Muscle of arm (tissue), 12 donors: ENCODE results near the gene GNRHR. TPM values are rescaled to one million over a fixed set of nuclear protein-coding genes. Genes with fewer than 3 reads are reported as not detected.
"Not testable (repeated sequence)": the region's sequence is repeated elsewhere in the genome, so short reads cannot be mapped to it uniquely, and the experiment has no call there.

Experiments
- DNase-seq: peaks from one replicate; pipeline ENCODE4 v3.0.0-alpha.2; 2013
- polyA plus RNA-seq, 12 donors: library from polyadenylated mRNA; unstranded; fragments of 120-200 nt; gene quantifications; one replicate each; pipeline ENCODE4 v1.2.1, GENCODE V29; 2013; ENCODE audit not compliant: insufficient read length in 12 of 12

GNRHR gene
- polyA plus RNA-seq, 12 donors = 0.29 to 0.74 (median 0.41) TPM; not detected in 2

- no peak for DNase-seq
Observed at GRCh38 chr4:67727124-67727850, 26.9 kb downstream of the GNRHR start.

GRCh38 chr4:67725981-67726380, 28.2 kb downstream of the GNRHR start:
- no peak for DNase-seq

- no peak for DNase-seq
Observed at GRCh38 chr4:67725132-67725531, 29.1 kb downstream of the GNRHR start.

DNA sequence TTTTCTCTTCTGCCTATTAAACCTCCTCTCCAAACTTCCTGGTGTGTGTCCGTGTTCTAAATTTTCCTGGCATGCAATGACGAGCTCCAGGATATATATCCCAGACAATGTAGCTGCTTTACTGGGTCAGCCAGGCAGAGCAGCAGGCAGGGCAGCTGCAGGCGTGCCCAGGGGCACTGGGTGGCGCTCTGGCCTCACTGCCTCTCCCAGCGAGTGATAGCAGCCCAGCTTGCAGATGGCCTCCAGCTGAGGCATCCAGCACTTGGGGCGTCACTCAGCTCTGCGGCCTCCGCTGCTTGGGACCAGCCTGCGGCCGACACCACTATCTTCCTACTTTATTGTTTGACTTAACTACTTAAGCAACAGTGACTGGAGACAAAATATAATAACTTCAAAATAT, 30.2 kb downstream of the GNRHR start:
- no peak for DNase-seq

DNA sequence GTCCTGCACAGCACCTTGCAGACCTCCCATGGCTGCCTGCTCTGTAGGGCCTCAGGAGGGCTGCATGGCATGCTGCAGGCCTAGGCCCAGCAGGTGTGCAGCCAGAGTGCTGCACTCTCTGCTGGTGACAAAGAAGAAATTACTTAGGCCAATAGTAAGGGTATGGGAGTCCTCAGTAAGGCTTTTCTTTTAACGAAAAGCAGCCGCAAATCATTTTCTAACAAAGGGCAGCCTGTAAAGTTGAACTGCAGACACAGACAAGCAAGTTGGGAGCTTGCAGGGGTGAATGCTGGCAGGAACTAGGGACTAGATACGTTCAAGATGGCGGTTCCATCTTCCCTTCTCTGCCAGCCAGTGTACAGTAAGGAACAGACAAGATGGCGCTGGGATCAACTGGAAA, 30.8 kb downstream of the GNRHR start:
- no peak for DNase-seq

GRCh38 chr4:67721770-67722597, 32.2 kb downstream of the GNRHR start:
- DNase-seq = no peak

DNA sequence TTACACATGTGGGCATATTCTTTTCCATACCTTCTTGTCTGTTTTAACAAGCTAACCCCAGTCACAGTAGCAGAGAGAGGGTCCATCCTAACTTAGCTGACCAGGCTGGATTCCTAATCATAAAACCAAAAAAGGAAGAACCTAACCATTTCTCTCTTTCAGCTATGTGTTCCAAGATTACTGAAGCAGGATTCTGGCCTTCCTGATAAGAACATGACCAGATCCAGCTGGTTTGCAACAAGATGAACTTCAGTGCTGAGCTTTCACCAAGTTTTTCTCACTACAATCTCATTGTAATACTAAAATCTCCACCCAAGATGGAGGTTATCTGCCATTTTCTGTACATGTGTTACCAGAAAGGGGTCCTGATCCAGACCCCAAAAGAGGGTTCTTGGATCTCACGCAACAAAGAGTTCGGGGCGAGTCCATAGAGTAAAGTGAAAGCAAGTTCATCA, 32.8 kb downstream of the GNRHR start:
- DNase-seq = no peak

DNA sequence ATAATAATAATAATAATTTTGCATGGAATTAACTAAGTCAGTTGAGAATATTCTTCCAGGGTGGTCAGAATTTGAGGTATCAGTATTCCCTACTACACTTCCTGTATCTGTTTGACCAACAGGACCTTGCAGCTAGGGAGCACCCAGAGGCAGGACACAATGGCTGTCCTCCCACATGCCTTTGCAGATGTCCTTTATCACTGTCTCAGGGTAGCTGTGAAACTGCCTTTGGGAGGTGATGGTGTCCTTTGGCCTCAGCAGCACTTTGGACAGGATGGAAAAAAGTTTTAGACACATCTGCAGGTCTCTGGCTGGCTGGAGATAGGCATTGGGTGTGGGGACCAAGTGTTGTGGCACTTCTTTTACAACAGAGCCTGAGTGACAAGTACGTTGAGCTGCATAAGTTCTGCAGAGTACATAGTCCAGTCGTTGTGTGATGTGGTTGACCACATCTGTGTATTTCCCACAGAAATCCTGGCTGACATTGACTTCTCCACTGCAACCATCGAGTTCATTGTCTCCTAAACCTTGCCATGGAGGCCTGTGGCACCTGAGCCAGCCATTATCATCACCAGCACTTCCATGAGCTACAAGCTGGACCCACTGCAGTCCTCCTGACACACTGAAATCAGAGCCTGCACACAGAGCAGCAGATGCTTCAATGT, 34.1 kb downstream of the GNRHR start:
- no peak for DNase-seq

GRCh38 chr4:67718848-67719247, 35.3 kb downstream of the GNRHR start:
- DNase-seq = no peak

DNA sequence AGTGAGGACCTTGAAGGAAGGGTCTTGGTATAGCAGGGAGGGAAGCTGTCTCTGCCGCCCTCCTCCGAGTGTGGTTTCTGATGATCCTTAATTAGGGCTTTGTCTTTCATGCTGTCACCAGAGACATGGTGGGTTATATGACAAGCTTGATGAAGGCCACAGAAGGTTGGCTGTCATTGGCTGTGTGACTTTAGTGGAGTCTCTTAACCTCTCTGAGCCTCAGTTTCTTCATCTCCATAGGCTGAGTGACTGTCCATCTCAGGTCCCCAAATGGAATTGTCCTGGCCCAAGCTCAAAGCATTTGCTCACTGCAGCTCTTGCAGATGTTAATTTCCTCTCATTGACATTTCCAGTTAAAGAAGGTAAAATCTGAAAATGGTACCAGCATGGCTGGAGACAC, 36.6 kb downstream of the GNRHR start:
- DNase-seq = no peak

DNA sequence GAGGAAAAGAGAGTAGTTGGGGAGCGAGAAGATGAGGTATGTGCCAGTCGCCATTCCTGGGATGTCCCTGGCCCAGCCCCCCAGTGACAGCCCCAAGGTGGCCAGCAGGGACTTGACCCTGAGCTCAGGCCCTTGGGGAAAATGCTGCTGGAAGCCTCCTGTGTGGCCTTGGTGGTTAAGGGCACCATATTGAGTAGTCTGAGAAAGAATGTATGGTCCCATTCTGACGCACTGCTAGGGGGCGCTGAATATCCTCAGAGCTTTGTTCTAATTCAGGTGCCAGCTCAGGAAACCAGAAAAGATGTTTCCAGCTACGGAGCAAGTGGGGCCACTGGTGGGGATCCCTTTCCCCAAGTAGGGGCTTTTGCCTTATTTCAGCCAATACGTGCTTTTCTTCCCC, 39.2 kb downstream of the GNRHR start:
- DNase-seq = no peak

DNA sequence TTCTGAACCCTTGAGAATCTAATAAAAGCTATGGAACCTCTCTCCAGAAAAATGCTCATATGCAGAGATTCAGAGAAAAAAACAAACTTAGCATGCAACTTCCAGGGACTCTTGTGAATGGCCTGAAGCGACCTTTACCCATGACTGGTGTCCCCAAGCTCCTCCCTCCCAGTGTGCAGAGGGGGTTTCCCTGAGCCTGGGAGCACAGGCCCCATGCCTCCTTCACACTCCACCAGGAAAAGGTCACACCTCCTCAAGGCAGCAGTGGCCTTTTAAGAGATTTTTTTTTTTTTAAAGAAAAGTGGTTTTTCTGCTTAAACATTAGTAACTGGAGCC, 40.0 kb downstream of the GNRHR start:
- no peak for DNase-seq

- DNase-seq = no peak
Observed at GRCh38 chr4:67713529-67714247, 40.5 kb downstream of the GNRHR start.

- DNase-seq = no peak
Observed at GRCh38 chr4:67712650-67713528, 41.3 kb downstream of the GNRHR start.

DNA sequence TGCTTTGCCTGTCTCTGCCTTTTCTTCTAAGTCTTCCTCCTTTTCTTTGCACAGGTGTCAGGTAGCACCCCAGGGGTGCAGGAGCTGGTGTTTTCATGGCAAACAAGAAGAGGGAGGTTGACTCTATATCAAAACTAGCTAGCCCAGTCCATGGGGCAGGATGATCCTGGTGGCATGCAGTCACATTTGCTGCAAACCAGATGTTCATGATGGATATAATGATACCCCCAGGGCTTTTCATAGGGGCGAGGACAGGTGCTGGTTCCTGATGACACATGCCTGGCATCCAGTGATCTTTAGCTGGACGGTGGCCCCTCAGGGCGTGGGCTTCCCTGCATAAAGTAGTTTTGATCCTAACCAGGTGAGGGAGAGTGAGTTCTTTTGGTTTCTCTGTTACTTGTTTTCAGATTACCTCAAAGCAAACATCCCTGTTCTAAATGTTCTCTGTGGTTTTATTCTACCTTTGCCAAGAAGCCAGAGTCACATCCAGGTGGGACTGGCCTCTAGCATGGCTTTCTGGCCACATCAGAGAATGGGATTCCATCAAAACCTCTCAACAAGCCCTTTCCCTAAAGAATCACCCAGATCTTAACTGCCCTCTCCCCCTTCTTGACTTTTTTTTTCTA, 42.1 kb downstream of the GNRHR start:
- no peak for DNase-seq

GRCh38 chr4:67706682-67707081, 47.5 kb downstream of the GNRHR start:
- not testable (repeated sequence) for DNase-seq

DNA sequence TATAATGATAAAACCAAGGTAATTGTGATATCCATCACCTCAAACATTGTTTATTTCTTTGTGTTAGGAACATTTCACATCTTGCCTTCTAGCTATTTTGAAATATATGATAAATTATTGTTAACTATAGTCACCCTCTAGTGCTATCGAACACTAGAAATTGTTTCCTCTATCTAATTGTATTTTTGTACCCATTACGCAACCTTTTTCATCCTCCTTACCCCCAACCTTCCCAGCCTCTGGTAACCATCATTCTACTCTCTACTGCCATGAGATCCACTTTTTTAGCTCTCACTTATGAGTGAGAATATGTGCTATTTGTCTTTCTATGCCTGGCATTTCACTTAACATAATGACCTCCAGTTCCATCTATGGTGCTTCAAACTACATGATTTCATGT, 49.3 kb downstream of the GNRHR start:
- no peak for DNase-seq

DNA sequence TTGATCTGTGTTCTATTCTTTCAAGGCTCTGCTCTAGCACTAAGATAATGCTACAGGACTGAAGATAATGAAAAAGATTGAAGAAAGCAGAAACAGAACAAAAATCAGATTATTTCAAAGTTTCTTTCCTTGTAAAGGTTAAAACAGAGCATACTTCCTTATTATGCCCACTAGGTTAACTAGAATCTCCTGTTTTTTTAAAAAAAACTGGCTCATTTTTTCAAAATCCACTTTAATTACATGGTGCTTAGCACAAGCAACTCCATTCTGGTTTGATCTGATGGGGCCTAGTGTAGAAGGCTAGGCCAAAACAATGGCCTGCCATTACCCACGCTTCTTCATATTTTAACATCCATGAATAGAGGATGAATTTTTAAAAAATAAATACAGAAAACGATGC, 52.0 kb downstream of the GNRHR start:
- DNase-seq = no peak

GRCh38 chr4:67701517-67701850, 52.7 kb downstream of the GNRHR start:
- no peak for DNase-seq

DNA sequence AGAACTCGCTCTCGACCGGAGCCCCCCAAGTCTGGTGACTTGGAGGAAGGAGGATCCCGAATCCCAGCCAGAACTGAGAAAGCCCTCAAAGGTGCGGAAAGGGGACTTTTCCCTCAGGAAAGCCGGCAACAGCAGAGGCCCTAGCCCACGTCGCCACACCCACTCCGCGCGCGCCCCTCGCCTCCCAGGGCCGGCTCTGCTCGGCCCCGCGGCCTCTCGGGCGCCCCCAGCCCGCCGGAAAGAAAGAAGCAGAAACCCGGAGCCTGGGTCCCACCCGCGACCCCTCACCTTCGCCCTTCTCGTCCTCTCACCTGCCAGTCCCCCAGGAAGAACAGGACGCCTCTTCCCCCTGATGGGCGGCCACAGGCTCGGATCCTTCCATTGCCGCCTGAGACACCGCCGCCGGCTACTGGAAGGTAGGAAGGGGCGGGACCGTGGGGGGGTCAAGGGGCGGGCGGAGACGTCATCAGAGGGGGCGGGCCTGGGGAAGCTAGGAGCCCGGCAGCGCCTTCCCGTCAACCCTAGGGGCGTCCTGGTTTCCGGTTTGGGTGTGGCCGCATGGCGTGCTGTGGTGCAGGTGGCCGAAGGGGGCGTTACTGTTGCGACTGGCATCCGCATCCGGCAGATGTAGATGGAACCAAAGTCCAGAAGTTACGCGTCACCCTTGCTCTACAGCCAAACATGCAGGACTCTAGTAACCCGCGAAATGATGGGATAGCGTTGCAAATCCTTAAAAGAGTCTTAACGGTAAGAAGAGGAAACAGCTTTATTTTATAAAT, 53.3 kb downstream of the GNRHR start, which contains the start of gene UBA6:
Gene UBA6 (minus strand): TSS at position 418 of the 779 bp plus-strand sequence. CDS start 36 bp downstream, at position 382.
- DNase-seq = peak; percentile 96
